ENCODE data around the gene MMP19. TPM values are rescaled to one million over a fixed set of nuclear protein-coding genes. Genes with fewer than 3 reads are reported as not detected.

Gene MMP19
- total RNA-seq, 2 donors from 2014 or later: 2.1 to 2.7 TPM

DNA sequence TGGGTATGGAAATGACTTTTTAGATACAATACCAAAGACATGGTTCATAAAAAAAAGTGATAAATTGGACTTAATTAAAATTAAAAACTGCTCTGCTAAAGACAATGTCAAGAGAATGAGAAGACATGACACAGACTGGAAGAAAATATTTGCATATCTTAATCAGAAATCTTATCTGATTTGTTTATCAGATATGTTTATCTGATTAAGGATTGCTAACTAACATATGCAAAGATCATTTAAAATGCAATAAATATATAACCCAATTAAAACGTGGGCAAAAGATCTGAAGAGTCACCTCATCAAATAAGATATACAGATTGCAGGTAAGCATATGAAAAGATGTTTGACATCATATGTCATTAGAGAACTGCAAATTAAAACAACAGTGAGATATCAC is 10.0 kb upstream of the MMP19 start:
- no peak for DNase-seq
- Histone ChIP-seq H3K36me3 (no peaks in the 10 kb centered on the region), H3K9ac (ENCODE audit: low read depth in 2 of 2, low read length in 2 of 2) (no peak overlapping the region), H3K27ac (no peak overlapping the region), H3K27me3 (no peaks in the 10 kb centered on the region), H3K4me3 (no peak overlapping the region), H3K9me3 (no peaks in the 10 kb centered on the region), H3K4me1 (no peaks in the 10 kb centered on the region)
- intact Hi-C loops (cut with DNase I): no loop called here
- no peak for TF ChIP-seq CTCF (IDR thresholded peaks at IDR 0.05)

GRCh38 chr12:55850893-55851292 is 8.2 kb upstream of the MMP19 start:
- Histone ChIP-seq H3K9me3 (no peaks in the 10 kb centered on the region), H3K4me3 (no peak overlapping the region), H3K27ac (no peak overlapping the region), H3K9ac (ENCODE audit: low read depth in 2 of 2, low read length in 2 of 2) (no peak overlapping the region), H3K36me3 (no peaks in the 10 kb centered on the region), H3K27me3 (no peaks in the 10 kb centered on the region), H3K4me1 (no peaks in the 10 kb centered on the region)
- no peak for DNase-seq
- no peak for TF ChIP-seq CTCF (IDR thresholded peaks at IDR 0.05)
- intact Hi-C loops (cut with DNase I): no loop called here

- DNase-seq: no peak
- intact Hi-C loops (cut with DNase I): no loop called here
- Histone ChIP-seq H3K27ac (no peak overlapping the region), H3K9ac (ENCODE audit: low read depth in 2 of 2, low read length in 2 of 2) (no peak overlapping the region), H3K4me1 (no peaks in the 10 kb centered on the region), H3K4me3 (no peak overlapping the region), H3K27me3 (no peaks in the 10 kb centered on the region), H3K9me3 (no peaks in the 10 kb centered on the region), H3K36me3 (no peaks in the 10 kb centered on the region)
- no peak for TF ChIP-seq CTCF (IDR thresholded peaks at IDR 0.05)
Observed at GRCh38 chr12:55850401-55850800, 7.7 kb upstream of the MMP19 start.

DNA sequence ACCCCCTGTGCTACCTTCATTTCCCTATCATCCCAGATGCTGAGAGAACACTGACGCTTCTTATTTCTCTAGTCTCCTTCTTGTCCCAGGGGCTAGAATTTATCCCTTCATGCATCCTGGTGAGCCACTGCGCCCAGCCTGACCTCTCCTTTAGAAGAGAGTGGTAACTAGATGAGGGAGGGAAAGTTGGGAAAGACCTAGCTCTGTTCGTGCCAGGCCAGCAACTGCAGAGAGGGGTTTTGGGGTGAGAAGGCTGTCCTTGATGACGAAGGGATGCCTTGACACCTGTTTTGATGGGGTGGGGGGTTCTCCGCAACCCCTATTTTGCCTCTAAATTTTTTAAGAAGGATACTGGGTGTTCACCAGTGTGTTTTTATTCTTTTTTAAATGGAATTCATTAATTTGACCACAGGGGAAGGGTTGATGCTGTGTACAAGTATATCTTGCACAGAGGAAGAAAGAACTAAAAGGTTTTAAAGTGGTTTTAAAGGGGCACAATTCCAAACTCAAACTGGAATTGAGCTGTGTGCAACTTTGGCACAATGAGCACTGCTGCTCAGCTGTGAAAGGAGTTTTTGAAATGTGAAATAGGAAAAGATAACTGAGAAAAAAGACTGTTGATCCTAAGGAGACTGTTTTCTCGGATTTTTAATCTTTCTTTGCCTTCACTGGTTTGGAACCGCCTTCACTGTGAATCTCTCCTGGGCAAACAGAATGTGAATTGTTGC is 7.0 kb upstream of the MMP19 start:
- H3K36me3 ChIP-seq: no peaks in the 10 kb centered on the region
- DNase-seq: no peak
- no peak overlapping the region for H3K27ac ChIP-seq
- H3K4me3 ChIP-seq: no peak overlapping the region
- intact Hi-C loops (cut with DNase I): no loop called here
- H3K4me1 ChIP-seq: no peaks in the 10 kb centered on the region
- no peaks in the 10 kb centered on the region for H3K27me3 ChIP-seq
- H3K9ac ChIP-seq (ENCODE audit: low read depth in 2 of 2, low read length in 2 of 2): no peak overlapping the region
- no peaks in the 10 kb centered on the region for H3K9me3 ChIP-seq
- no peak for TF ChIP-seq CTCF (IDR thresholded peaks at IDR 0.05)

DNA sequence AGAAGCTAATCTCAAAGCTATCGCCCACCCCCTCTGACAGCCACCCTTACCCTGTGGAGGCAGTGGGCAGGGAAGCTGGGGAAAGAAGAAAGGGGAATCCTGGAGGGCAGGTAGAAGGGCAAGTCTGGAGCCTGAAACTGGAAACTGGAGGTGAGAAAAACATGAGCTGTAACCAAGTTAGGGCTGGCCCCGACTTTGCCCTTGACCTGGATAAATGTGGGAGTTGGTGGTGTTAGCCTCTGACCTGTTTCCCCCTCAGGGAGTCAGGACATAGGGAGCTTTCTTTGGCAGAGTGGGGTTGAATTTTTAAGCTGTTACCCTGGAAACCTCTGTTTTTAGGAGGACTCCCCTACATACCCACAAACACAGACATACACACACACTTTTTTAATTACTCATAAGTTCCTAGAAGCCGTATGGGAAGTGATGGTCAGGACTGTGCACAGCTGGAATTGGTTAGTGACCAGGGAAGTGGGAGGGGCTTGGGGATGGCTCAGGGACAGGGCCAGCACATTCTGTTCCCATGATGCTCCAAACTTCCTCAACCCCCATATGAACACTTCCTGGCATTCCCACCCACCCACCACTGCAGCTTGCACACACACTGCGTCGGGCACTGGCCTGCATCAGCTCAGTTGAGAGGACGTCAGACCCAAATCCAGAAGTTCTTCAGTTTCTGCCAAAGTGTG is 5.0 kb upstream of the MMP19 start:
- peak; percentile 72 for DNase-seq
- H3K36me3 ChIP-seq: no peaks in the 10 kb centered on the region
- no peak overlapping the region for H3K4me3 ChIP-seq
- TF ChIP-seq CTCF (IDR thresholded peaks at IDR 0.05): no peak
- no peaks in the 10 kb centered on the region for H3K9me3 ChIP-seq
- H3K27ac ChIP-seq: peak overlapping the region; percentile 58
- H3K27me3 ChIP-seq: no peaks in the 10 kb centered on the region
- intact Hi-C loops (cut with DNase I): no loop called here
- no peaks in the 10 kb centered on the region for H3K4me1 ChIP-seq
- H3K9ac ChIP-seq (ENCODE audit: low read depth in 2 of 2, low read length in 2 of 2): peak overlapping the region; percentile 16 to 39

All from colonic mucosa (tissue), 4 donors.